A549 (cell line): ENCODE data around the gene CCDC34. TPM values are rescaled to one million over a fixed set of nuclear protein-coding genes. Genes with fewer than 3 reads are reported as not detected.

ENCODE experiments used
- ATAC-seq, 2 experiments: fragments of 200-7000 bp in 1 of 2; fragments of >200 bp in 1 of 2; cut with Nextera tagmentation in 1 of 2; cut with Tn5 transposase in 1 of 2; 3 replicates each; pipeline versions ENCODE4 v1.8.0 to v1.9.1; 2018 to 2020; ENCODE audit warnings: mild to moderate bottlenecking in 1 of 2, moderate library complexity in 1 of 2
- CTCF ChIA-PET: fragments of 300-600 bp; sonication (Branson Sonifier 250); formaldehyde crosslinking; extraction: SDS; loops from one replicate; lab custom pipeline; 2021; ENCODE audit warnings: antibody characterized with exemption, inconsistent platforms; lab: Yijun Ruan, JAX
- POLR2A ChIA-PET: fragments of 350-600 bp; formaldehyde crosslinking; extraction: SDS; loops from one replicate; lab custom pipeline; 2021; ENCODE audit warnings: antibody characterized with exemption, inconsistent platforms; lab: Yijun Ruan, JAX
- DNase-seq, 2 experiments: peaks; one replicate each; pipeline versions ENCODE4 v3.0.0 to v3.0.0-alpha.2; 2011 to 2016; ENCODE audit warnings: low read depth in 1 of 2, low spot score in 1 of 2
- FAIRE-seq: peaks from 2 replicates; lab custom pipeline; 2011; peaks lifted over from hg19 to GRCh38; lab: Jason Lieb, UNC
- H3K27ac ChIP-seq, 2 experiments: fragments of >200 bp; sonication (Bioruptor Twin); formaldehyde crosslinking; 3 replicates each; pipeline ENCODE4 v1.5.1; 2016 to 2017
- H3K4me1 ChIP-seq: fragments of >200 bp; sonication (Bioruptor Twin); formaldehyde crosslinking; 3 replicates; pipeline ENCODE4 v1.6.1; 2016
- H3K4me2 ChIP-seq: fragments of >200 bp; sonication (Bioruptor Twin); formaldehyde crosslinking; 3 replicates; pipeline ENCODE4 v1.6.1; 2016
- H3K4me3 ChIP-seq: fragments of >200 bp; sonication (Bioruptor Twin); formaldehyde crosslinking; 3 replicates; pipeline ENCODE4 v1.5.1; 2016
- H3K9me3 ChIP-seq: fragments of >200 bp; sonication (Bioruptor Twin); formaldehyde crosslinking; 3 replicates; pipeline ENCODE4 v1.6.1; 2016
- FOSB ChIP-seq: fragments of 250-450 bp; sonication (Bioruptor Pico); IDR thresholded peaks from 2 replicates; pipeline ENCODE4 v1.5.0; 2020; ENCODE audit warnings: mild to moderate bottlenecking, moderate library complexity
- HDAC2 ChIP-seq: fragments of 200-600 bp; sonication (generic); IDR thresholded peaks from 2 replicates; pipeline ENCODE4 v1.6.1; 2016
- HOXB13 ChIP-seq: fragments of 250-450 bp; sonication (Bioruptor Pico); IDR thresholded peaks from 2 replicates; pipeline ENCODE4 v1.5.0; 2020; ENCODE audit warnings: low read depth, mild to moderate bottlenecking, moderate library complexity
- MAFK ChIP-seq: fragments of 450-650 bp; IDR thresholded peaks from 2 replicates; pipeline ENCODE4 v1.6.1; 2014; ENCODE audit not compliant: partially characterized antibody
- NFE2L2 ChIP-seq: fragments of 150-350 bp; conservative IDR thresholded peaks from 2 replicates; pipeline ENCODE4 v1.6.1; 2014; ENCODE audit warnings: low read length
- PHF8 ChIP-seq: fragments of 200-600 bp; sonication (generic); IDR thresholded peaks from 2 replicates; pipeline ENCODE4 v1.6.1; 2016; ENCODE audit warnings: low read depth, mild to moderate bottlenecking, antibody characterized with exemption, moderate library complexity, borderline replicate concordance
- POLR2AphosphoS2 ChIP-seq: conservative IDR thresholded peaks from 2 replicates; pipeline ENCODE4 v1.6.1; 2012; ENCODE audit warnings: low read length, improper control_type of control experiment, inconsistent platforms
- SMC3 ChIP-seq: fragments of >200 bp; sonication (Bioruptor Twin); formaldehyde crosslinking; IDR thresholded peaks from 3 replicates; pipeline ENCODE4 v1.6.1; 2018; ENCODE audit warnings: inconsistent platforms
- TFCP2L1 ChIP-seq: fragments of 250-450 bp; sonication (Bioruptor Pico); IDR thresholded peaks from 2 replicates; pipeline ENCODE4 v1.5.0; 2021; ENCODE audit warnings: mild to moderate bottlenecking
- ZC3H11A ChIP-seq: fragments of 450-650 bp; IDR thresholded peaks from 2 replicates; pipeline ENCODE4 v1.6.1; 2014; ENCODE audit warnings: antibody characterized with exemption, mild to moderate bottlenecking
- ZFP36 ChIP-seq: fragments of 450-650 bp; IDR thresholded peaks from 2 replicates; pipeline ENCODE4 v1.6.1; 2014; ENCODE audit warnings: borderline replicate concordance; ENCODE audit not compliant: partially characterized antibody
- WGBS: methylation state at CpG from one replicate; pipeline ENCODE4 v1.1.6; 2017; ENCODE audit errors: missing lambda C conversion rate; 5-methylcytosine and 5-hydroxymethylcytosine counted together
- polyA plus RNA-seq, 4 experiments: library from polyadenylated mRNA; depleted of rRNA in 3 of 4; stranded (reverse); fragments of >200 nt; fragmentation: RNase III in 1 of 4; extraction: RNeasy Plus Mini Kit Qiagen cat#74134 plus additional on column Dnase treatment in 1 of 4; gene quantifications; 2 replicates in 3 of 4; 3 replicates in 1 of 4; pipeline ENCODE4 v1.2.3, GENCODE V29; 2011 to 2017
- TF ChIP-seq, protein P1 (sequence below): IDR thresholded peaks from 2 replicates; pipeline ENCODE4 v1.6.1; 2012
- TF ChIP-seq, protein P2 (sequence below): fragments of 250-450 bp; sonication (Bioruptor Pico); IDR thresholded peaks from 2 replicates; pipeline ENCODE4 v1.5.0; 2020; ENCODE audit warnings: low read depth, mild to moderate bottlenecking, moderate library complexity
- TF ChIP-seq, protein P3 (sequence below): IDR thresholded peaks from 2 replicates; pipeline ENCODE4 v1.6.1; 2012; ENCODE audit warnings: low read depth, borderline replicate concordance
- TF ChIP-seq, protein P4 (sequence below): fragments of 200-600 bp; sonication (generic); IDR thresholded peaks from 2 replicates; pipeline ENCODE4 v1.6.1; 2016; ENCODE audit warnings: antibody characterized with exemption, mild to moderate bottlenecking, moderate library complexity

CCDC34 gene
- polyA plus RNA-seq, 2 of the 4 experiments (the other 2 are of a cell fraction), result 32.0 to 35.9 TPM

- ATAC-seq (no peak), FAIRE-seq (no peak)
- CTCF ChIA-PET, result interaction anchor here (1.2 to 2.1 kb wide), 4 partner anchors 9 to 102 kb away, joined by 3 to 8 read pairs (median 4); partner anchors contain the start of gene LGR4
Observed at GRCh38 chr11:27384227-27384626, 21.2 kb upstream of the CCDC34 start.

DNA sequence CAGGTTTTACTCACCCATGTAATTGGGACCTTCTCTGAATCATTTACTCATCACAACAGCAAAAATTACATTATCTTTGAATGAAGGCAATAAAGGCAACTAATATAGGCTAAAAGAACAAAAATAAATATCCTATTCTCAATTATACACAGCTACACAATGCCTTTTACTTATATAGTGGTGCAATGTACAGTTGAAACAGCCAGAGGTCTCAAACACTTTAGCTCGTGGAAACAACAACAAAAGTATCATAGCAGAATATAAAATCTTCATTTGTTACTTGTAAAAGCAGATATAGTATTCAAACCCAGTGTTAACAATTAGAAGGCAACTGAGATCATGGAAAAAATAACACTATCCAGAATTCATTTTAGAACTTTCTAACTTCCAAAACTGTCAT is 20.6 kb upstream of the CCDC34 start:
- H3K27ac ChIP-seq, result peak overlapping the region in 1 of 2 experiments; percentile 2; a peak in 1 of 6 replicates
- ChIA-PET POLR2A (no interaction called here), CTCF (interaction anchor here (1.0 to 2.1 kb wide), 5 partner anchors 8 to 102 kb away, joined by 3 to 6 read pairs (median 4); no protein-coding TSS in a partner anchor)
- H3K4me1 ChIP-seq, result peaks cover 85% of the 10 kb centered on the region
- ATAC-seq, result no peak
- DNase-seq, result no peak
- 78% methylated on average over 1 of the region's 1 CpG for WGBS
- no peak overlapping the region; the same call in 2 of the 3 replicates for H3K4me2 ChIP-seq
- no peak overlapping the region for H3K4me3 ChIP-seq
- no peaks in the 10 kb centered on the region for H3K9me3 ChIP-seq
- no peak for FAIRE-seq
- TF ChIP-seq NFE2L2 (no peak), POLR2AphosphoS2 (no peak), FOSB (CRISPR knock-in tag) (no peak), MAFK (no peak), PHF8 (no peak)
- TF ChIP-seq, protein P1, sequence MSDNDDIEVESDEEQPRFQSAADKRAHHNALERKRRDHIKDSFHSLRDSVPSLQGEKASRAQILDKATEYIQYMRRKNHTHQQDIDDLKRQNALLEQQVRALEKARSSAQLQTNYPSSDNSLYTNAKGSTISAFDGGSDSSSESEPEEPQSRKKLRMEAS, result no peak

More at GRCh38 chr11:27384227-27384626, 21.2 kb upstream of the CCDC34 start:
- TF ChIP-seq HOXB13 (CRISPR knock-in tag), result no peak
- TF ChIP-seq, protein P2, sequence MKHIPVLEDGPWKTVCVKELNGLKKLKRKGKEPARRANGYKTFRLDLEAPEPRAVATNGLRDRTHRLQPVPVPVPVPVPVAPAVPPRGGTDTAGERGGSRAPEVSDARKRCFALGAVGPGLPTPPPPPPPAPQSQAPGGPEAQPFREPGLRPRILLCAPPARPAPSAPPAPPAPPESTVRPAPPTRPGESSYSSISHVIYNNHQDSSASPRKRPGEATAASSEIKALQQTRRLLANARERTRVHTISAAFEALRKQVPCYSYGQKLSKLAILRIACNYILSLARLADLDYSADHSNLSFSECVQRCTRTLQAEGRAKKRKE (CRISPR knock-in tag), result no peak
- TF ChIP-seq ZFP36, result no peak
- TF ChIP-seq, protein P3, sequence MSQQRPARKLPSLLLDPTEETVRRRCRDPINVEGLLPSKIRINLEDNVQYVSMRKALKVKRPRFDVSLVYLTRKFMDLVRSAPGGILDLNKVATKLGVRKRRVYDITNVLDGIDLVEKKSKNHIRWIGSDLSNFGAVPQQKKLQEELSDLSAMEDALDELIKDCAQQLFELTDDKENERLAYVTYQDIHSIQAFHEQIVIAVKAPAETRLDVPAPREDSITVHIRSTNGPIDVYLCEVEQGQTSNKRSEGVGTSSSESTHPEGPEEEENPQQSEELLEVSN, result no peak
- peak overlapping the region in 1 of 2 experiments; percentile 53; a peak in 2 of 6 replicates for H3K27ac ChIP-seq
- no peak overlapping the region for H3K4me3 ChIP-seq
- no peak for DNase-seq
- H3K4me2 ChIP-seq, result peak overlapping the region; percentile 64; the same call in 2 of the 3 replicates
- peaks cover 91% of the 10 kb centered on the region for H3K4me1 ChIP-seq
- no peaks in the 10 kb centered on the region for H3K9me3 ChIP-seq
- POLR2A ChIA-PET, result no interaction called here

- Histone ChIP-seq H3K27ac (peak overlapping the region; percentile 52 to 63), H3K4me3 (no peak overlapping the region), H3K4me2 (peak overlapping the region; percentile 41), H3K4me1 (peaks cover 66% of the 10 kb centered on the region), H3K9me3 (no peaks in the 10 kb centered on the region)
- DNase-seq (peak in 1 of 2 experiments; percentile 39), FAIRE-seq (no peak), ATAC-seq (peak; percentile 59 to 82; a peak in 4 of 6 replicates)
- WGBS, result 13% methylated on average over 5 of the region's 5 CpGs
- TF ChIP-seq SMC3 (no peak), HDAC2 (no peak), TFCP2L1 (no peak), ZC3H11A (no peak)
- TF ChIP-seq, protein P4, sequence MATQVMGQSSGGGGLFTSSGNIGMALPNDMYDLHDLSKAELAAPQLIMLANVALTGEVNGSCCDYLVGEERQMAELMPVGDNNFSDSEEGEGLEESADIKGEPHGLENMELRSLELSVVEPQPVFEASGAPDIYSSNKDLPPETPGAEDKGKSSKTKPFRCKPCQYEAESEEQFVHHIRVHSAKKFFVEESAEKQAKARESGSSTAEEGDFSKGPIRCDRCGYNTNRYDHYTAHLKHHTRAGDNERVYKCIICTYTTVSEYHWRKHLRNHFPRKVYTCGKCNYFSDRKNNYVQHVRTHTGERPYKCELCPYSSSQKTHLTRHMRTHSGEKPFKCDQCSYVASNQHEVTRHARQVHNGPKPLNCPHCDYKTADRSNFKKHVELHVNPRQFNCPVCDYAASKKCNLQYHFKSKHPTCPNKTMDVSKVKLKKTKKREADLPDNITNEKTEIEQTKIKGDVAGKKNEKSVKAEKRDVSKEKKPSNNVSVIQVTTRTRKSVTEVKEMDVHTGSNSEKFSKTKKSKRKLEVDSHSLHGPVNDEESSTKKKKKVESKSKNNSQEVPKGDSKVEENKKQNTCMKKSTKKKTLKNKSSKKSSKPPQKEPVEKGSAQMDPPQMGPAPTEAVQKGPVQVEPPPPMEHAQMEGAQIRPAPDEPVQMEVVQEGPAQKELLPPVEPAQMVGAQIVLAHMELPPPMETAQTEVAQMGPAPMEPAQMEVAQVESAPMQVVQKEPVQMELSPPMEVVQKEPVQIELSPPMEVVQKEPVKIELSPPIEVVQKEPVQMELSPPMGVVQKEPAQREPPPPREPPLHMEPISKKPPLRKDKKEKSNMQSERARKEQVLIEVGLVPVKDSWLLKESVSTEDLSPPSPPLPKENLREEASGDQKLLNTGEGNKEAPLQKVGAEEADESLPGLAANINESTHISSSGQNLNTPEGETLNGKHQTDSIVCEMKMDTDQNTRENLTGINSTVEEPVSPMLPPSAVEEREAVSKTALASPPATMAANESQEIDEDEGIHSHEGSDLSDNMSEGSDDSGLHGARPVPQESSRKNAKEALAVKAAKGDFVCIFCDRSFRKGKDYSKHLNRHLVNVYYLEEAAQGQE, result no peak
- ChIA-PET POLR2A (no interaction called here), CTCF (interaction anchor here (0.9 to 1.5 kb wide), 4 partner anchors 8 to 197 kb away, joined by 3 to 4 read pairs (median 3); partner anchors contain the start of gene CCDC34)
Observed at GRCh38 chr11:27381238-27381666, 18.2 kb upstream of the CCDC34 start.
